HG03045 (cell line): ENCODE results near the gene MIOX.

Experiments used
- ATAC-seq: cut with Tn5 transposase; IDR thresholded peaks from one replicate; pipeline ENCODE4 v1.9.1; 2021; ENCODE audit warnings: mild to moderate bottlenecking, moderate library complexity; ENCODE audit not compliant: unreplicated experiment

The MIOX gene

GRCh38 chr22:50471962-50472361, 14.7 kb upstream of the MIOX start:
- no peak for ATAC-seq

- ATAC-seq, result no peak
These were observed 13.6 kb upstream of the MIOX start for GRCh38 chr22:50473088-50473487.

GRCh38 chr22:50473855-50474671, 12.6 kb upstream of the MIOX start:
- peak; percentile 4 for ATAC-seq

GRCh38 chr22:50474710-50475651, 11.7 kb upstream of the MIOX start, which contains the start of gene SBF1:
Gene SBF1 (minus strand): TSS chr22:50475035. CDS start chr22:50474840, 195 bp downstream.
- peak; percentile 73 for ATAC-seq

GRCh38 chr22:50475652-50476002, 11.0 kb upstream of the MIOX start:
- no peak for ATAC-seq

GRCh38 chr22:50476868-50477267, 9.8 kb upstream of the MIOX start:
- ATAC-seq, result no peak

GRCh38 chr22:50477923-50478322, 8.7 kb upstream of the MIOX start:
- no peak for ATAC-seq

GRCh38 chr22:50479721-50480120, 6.9 kb upstream of the MIOX start:
- ATAC-seq, result no peak

- no peak for ATAC-seq
These were observed 5.6 kb upstream of the MIOX start for GRCh38 chr22:50481045-50481439.

- ATAC-seq, result no peak
These were observed 5.1 kb upstream of the MIOX start, which contains the start of gene ADM2 for GRCh38 chr22:50481440-50482106. Gene ADM2 (plus strand): TSS chr22:50481543. CDS start chr22:50481848, 305 bp downstream.

- ATAC-seq, result no peak
These were observed 4.3 kb upstream of the MIOX start for GRCh38 chr22:50482107-50483074.

- ATAC-seq, result no peak
These were observed 3.6 kb upstream of the MIOX start for GRCh38 chr22:50483106-50483505.

- no peak for ATAC-seq
These were observed 3.1 kb upstream of the MIOX start for GRCh38 chr22:50483556-50483955.

GRCh38 chr22:50483977-50484853, 2.4 kb upstream of the MIOX start:
- no peak for ATAC-seq

GRCh38 chr22:50485221-50486131, 1.2 kb upstream of the MIOX start:
- ATAC-seq, result no peak

- ATAC-seq, result no peak
These were observed 789 bp downstream of the MIOX start for GRCh38 chr22:50487290-50488005.

- no peak for ATAC-seq
These were observed 1.5 kb downstream of the MIOX start for GRCh38 chr22:50488006-50488677.
